Pancreas (tissue), 10 donors: ENCODE data around the gene EXOSC6. TPM values are rescaled to one million over a fixed set of nuclear protein-coding genes. Genes with fewer than 3 reads are reported as not detected.
A peak's percentile ranks its signal among the peaks of the same experiment; 100 is the strongest.
"Not testable (repeated sequence)": the region's sequence is repeated elsewhere in the genome, so short reads cannot be mapped to it uniquely, and the experiment has no call there.

Source experiments
- ATAC-seq, 4 donors: fragments of 200-7000 bp; cut with Tn5 transposase; one replicate each; pipeline versions ENCODE4 v1.8.0 to v1.9.1; 2020; ENCODE audit warnings: mild to moderate bottlenecking in 4 of 4, moderate library complexity in 4 of 4
- DNase-seq, 6 donors: peaks; one replicate each; pipeline ENCODE4 v3.0.0-alpha.2; 2020
- FAIRE-seq: peaks from 2 replicates; lab custom pipeline; 2012; peaks lifted over from hg19 to GRCh38; lab: Jason Lieb, UNC
- H3K27ac ChIP-seq, 4 donors: fragments of 200-600 bp; sonication (generic); 1 replicate in 3 of 4; 2 replicates in 1 of 4; pipeline versions ENCODE4 v1.5.0 to v1.8.0; 2020
- H3K27me3 ChIP-seq, 4 donors: fragments of 200-600 bp; one replicate each; pipeline ENCODE4 v1.8.0; 2021
- H3K36me3 ChIP-seq, 3 donors: fragments of 200-600 bp; sonication (generic) in 1 of 3; one replicate each; pipeline versions ENCODE4 v1.5.0 to v1.8.0; 2020 to 2021
- H3K4me1 ChIP-seq, 3 donors: fragments of 200-600 bp; one replicate each; pipeline ENCODE4 v1.8.0; 2021
- H3K4me3 ChIP-seq, 4 donors: fragments of 200-600 bp; sonication (generic) in 2 of 4; one replicate each; pipeline versions ENCODE4 v1.5.0 to v1.8.0; 2020 to 2021
- H3K9me3 ChIP-seq, 4 donors: fragments of 200-600 bp; one replicate each; pipeline ENCODE4 v1.8.0; 2021
- WGBS, 2 donors: extraction: QIAGEN DNeasy Blood & Tissue Kit; methylation state at CpG; one replicate each; pipeline ENCODE4 v1.1.7; 2013; 5-methylcytosine and 5-hydroxymethylcytosine counted together
- intact Hi-C, 3 donors: fragments of 100-400 bp; cut with DNase I; formaldehyde crosslinking; loops; one replicate each; pipeline versions ENCODE4 v1.11.1 to v1.14.2; 2022
- polyA plus RNA-seq, 2 donors: library from polyadenylated mRNA; stranded (reverse); fragments of 200-250 nt; gene quantifications; one replicate each; pipeline ENCODE4 v1.2.3, GENCODE V29; 2013
- total RNA-seq, 6 donors: library from RNA; stranded (reverse); fragmentation: NEBNext Ultra II Directional in 4 of 6; extraction: Animal tissue kit (Norgen Biotek cat#: 25700) in 4 of 6; gene quantifications; one replicate each; pipeline versions ENCODE4 v1.2.1 to v1.2.4, GENCODE V29; 2021 to 2023
- TF ChIP-seq, protein P1 (sequence below), 4 donors: fragments of 200-600 bp; sonication (generic) in 3 of 4; IDR thresholded peaks; one replicate each; pipeline versions ENCODE4 v1.5.0 to v1.8.0; 2021; ENCODE audit warnings: antibody characterized with exemption in 4 of 4
- donor health status: healthy with polysubstance abuse.
- donor health status: DM: no; HTN: no; CAD: no; lungs with moderate emphysema.
- donor health status: DM: no; HTN: no; CAD: no.
- donor health status: control.
- donor health status: control.
- donor health status: Bipolar disorder and iron deficiency.
- donor health status: DM: yes; HTN: yes; CAD: no.
- donor health status: DM: no; HTN: no; CAD: no.
- donor health status: DM: no; HTN: no; CAD: no.
- donor health status: DM: yes; HTN: yes; CAD: no.

Gene EXOSC6
- total and polyA plus RNA-seq, 8 donors = 8.5 to 20.2 (median 9.9) TPM

DNA sequence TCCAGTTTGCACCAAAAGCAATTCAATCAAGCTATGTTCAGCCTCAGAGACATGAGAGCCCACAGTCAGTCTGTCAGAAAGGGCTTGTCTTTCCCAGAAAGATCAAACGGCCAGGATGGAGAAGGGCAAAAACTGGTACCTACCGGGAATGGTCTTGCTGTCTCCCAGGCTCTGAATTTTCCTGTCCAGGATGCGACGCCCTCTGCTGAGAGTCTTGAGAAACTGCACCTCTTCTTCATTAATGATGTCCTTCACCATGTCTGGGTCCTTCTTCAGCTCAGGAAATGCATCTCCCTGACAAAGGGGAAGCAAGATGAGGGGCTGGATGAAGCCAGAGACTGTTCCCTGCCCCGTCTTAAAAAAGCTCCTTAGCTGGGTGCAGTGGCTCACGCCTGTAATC, 15.8 kb upstream of the EXOSC6 start:
- peak; percentile 53 to 70 (median 66) for ATAC-seq
- no peak for FAIRE-seq
- no peak overlapping the region for H3K27ac ChIP-seq
- WGBS, 2 donors = 54 to 60% methylated on average over 6 of the region's 6 CpGs
- TF ChIP-seq, protein P1, sequence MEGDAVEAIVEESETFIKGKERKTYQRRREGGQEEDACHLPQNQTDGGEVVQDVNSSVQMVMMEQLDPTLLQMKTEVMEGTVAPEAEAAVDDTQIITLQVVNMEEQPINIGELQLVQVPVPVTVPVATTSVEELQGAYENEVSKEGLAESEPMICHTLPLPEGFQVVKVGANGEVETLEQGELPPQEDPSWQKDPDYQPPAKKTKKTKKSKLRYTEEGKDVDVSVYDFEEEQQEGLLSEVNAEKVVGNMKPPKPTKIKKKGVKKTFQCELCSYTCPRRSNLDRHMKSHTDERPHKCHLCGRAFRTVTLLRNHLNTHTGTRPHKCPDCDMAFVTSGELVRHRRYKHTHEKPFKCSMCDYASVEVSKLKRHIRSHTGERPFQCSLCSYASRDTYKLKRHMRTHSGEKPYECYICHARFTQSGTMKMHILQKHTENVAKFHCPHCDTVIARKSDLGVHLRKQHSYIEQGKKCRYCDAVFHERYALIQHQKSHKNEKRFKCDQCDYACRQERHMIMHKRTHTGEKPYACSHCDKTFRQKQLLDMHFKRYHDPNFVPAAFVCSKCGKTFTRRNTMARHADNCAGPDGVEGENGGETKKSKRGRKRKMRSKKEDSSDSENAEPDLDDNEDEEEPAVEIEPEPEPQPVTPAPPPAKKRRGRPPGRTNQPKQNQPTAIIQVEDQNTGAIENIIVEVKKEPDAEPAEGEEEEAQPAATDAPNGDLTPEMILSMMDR (IDR thresholded peaks at IDR 0.05) = peak in 2 of 4 donors; percentile 33 to 50
- no peaks in the 10 kb centered on the region for H3K9me3 ChIP-seq
- H3K4me1 ChIP-seq = no peaks in the 10 kb centered on the region
- intact Hi-C loops = no loop called here
- DNase-seq = peak in 1 of 6 donors; percentile 50
- H3K4me3 ChIP-seq = no peak overlapping the region
- peaks cover 4 to 98% (median 60%) of the 10 kb centered on the region in 3 donors for H3K36me3 ChIP-seq
- no peaks in the 10 kb centered on the region for H3K27me3 ChIP-seq

DNA sequence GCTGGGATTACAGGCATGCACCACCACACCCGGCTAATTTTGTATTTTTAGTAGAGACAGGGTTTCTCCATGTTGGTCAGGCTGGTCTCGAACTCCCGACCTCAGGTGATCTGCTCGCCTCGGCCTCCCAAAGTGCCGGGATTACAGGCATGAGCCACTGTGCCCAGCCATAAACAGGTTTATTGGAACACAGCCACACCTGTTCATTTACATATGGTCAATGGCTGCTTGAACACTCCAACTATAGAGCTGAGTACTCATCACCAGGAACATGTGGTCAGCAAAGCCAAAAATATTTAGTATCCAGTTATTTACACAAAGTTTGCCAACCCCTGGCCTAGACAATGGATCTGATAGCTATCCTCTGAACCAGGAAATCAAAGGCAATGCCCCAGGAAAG, 8.2 kb upstream of the EXOSC6 start:
- 94 to 96% methylated on average over 5 of the region's 6 CpGs for WGBS, 2 donors
- H3K27me3 ChIP-seq, ATAC-seq, DNase-seq, H3K27ac ChIP-seq, H3K4me3 ChIP-seq, H3K4me1 ChIP-seq, intact Hi-C loops, H3K9me3 ChIP-seq, FAIRE-seq: not testable (repeated sequence)
- H3K36me3 ChIP-seq = peaks cover 7 to 99% (median 52%) of the 10 kb centered on the region in 3 donors

DNA sequence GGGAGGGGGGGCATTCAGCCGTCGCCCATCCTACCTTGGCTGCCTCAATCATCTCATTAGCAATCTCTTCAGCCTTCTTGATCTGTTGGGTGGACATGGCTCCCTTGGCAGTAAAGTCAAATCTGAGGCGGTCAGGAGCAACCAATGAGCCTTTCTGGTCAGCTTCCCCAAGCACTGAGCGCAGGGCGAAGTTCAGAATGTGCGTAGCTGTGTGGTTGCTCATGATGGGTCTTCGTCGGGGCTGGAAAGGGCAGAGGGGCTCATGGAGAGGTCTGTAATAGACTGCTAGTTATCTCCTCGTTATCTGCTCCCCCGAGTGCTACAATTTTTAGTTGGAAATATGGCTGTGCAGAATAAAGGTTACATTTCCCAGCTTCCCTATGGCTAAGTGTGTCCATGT, 7.2 kb upstream of the EXOSC6 start:
- H3K36me3 ChIP-seq = peaks cover 3 to 91% (median 43%) of the 10 kb centered on the region in 3 donors
- peak in 1 of 6 donors; percentile 11 for DNase-seq

DNA sequence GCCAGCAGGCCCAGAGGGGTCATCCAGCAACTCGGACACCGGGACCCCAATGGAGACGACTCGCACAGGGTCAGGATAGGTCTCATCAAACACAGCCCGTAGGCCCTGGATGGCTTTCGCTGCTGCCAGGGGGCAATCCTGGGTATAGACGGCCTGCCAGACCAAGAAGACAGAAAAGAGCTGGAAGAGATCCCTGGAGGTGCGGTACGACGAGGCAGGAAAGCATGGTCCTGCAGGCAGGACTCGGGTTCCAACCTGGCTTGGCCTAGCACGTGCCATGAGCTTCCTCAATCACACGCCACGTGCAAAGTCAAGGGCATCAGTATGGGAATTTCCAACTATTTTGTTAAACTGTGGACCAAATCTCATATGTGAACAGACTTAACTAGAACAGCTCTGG, 6.3 kb upstream of the EXOSC6 start:
- TF ChIP-seq, protein P1 (IDR thresholded peaks at IDR 0.05) = no peak
- ATAC-seq (no peak), DNase-seq (peak in 2 of 6 donors; percentile 13 to 38), FAIRE-seq (no peak)
- WGBS, 2 donors = 88 to 92% methylated on average over 14 of the region's 14 CpGs
- Histone ChIP-seq H3K36me3 (peaks cover 3 to 90% (median 49%) of the 10 kb centered on the region in 3 donors), H3K9me3 (no peaks in the 10 kb centered on the region), H3K4me1 (no peaks in the 10 kb centered on the region), H3K4me3 (no peak overlapping the region), H3K27me3 (no peaks in the 10 kb centered on the region), H3K27ac (no peak overlapping the region)
- intact Hi-C loops = no loop called here

More for the DNA sequence above, 7.2 kb upstream of the EXOSC6 start:
- Histone ChIP-seq H3K4me1 (no peaks in the 10 kb centered on the region), H3K27ac (no peak overlapping the region), H3K9me3 (no peaks in the 10 kb centered on the region), H3K27me3 (no peaks in the 10 kb centered on the region), H3K4me3 (no peak overlapping the region)
- intact Hi-C loops = no loop called here
- FAIRE-seq (no peak), ATAC-seq (no peak)
- 94 to 98% methylated on average over 10 of the region's 10 CpGs for WGBS, 2 donors
- TF ChIP-seq, protein P1 (IDR thresholded peaks at IDR 0.05) = no peak

DNA sequence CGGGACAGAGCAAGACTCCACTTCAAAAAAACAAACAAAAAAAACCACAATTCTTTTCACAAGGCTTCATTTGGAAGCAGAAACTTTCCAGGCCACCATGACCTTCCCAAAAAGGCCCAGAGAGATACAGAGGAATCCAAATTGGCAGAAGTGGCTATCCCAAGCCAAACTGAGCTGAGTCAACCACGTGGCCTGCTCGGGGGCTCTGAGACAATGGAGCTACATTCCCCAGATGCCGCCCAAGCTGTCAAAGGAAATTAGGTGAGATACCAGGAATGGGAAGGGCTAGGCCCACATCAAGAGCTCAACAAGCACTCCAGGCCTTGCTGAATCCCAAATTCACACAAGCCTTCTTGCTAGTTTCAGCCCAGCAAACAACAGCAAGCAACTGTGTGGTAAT, 5.7 kb upstream of the EXOSC6 start:
- 75 to 77% methylated on average over 4 of the region's 4 CpGs for whole genome bisulfite sequencing, 2 donors
- TF ChIP-seq, protein P1 (IDR thresholded peaks at IDR 0.05) = no peak
- ATAC-seq (no peak), FAIRE-seq (no peak), DNase-seq (peak in 1 of 6 donors; percentile 6)
- Histone ChIP-seq H3K27ac (no peak overlapping the region), H3K4me1 (no peaks in the 10 kb centered on the region), H3K9me3 (no peaks in the 10 kb centered on the region), H3K4me3 (no peak overlapping the region), H3K27me3 (no peaks in the 10 kb centered on the region), H3K36me3 (peaks cover 3 to 90% (median 51%) of the 10 kb centered on the region in 3 donors)
- intact Hi-C loops = no loop called here
